H9 (cell line): ENCODE results near the gene AP4S1. TPM values are rescaled to one million over a fixed set of nuclear protein-coding genes. Genes with fewer than 3 reads are reported as not detected.
"Not testable (repeated sequence)": the region's sequence is repeated elsewhere in the genome, so short reads cannot be mapped to it uniquely, and the experiment has no call there.

Source experiments
- DNase-seq: peaks from one replicate; pipeline ENCODE4 v3.0.0-alpha.2; 2017
- H2AFZ ChIP-seq: one replicate; pipeline ENCODE4 v1.6.1; 2013; ENCODE audit warnings: mild to moderate bottlenecking, low read length, control low read depth, moderate library complexity
- H2AK5ac ChIP-seq: 2 replicates; pipeline ENCODE4 v1.6.1; 2013; ENCODE audit warnings: low read length, control low read depth, mixed read lengths; ENCODE audit not compliant: insufficient read length
- H2BK120ac ChIP-seq: one replicate; pipeline ENCODE4 v1.6.1; 2013; ENCODE audit warnings: low read depth, mild to moderate bottlenecking, low read length, control low read depth, inconsistent platforms; ENCODE audit not compliant: poor library complexity, severe bottlenecking
- H2BK12ac ChIP-seq: 2 replicates; pipeline ENCODE4 v1.6.1; 2013; ENCODE audit warnings: low read length, control low read depth, mixed read lengths, low read depth; ENCODE audit not compliant: insufficient read length
- H2BK15ac ChIP-seq: 2 replicates; pipeline ENCODE4 v1.6.1; 2013; ENCODE audit warnings: low read depth, low read length, control low read depth
- H2BK20ac ChIP-seq: one replicate; pipeline ENCODE4 v1.6.1; 2013; ENCODE audit warnings: low read depth, mild to moderate bottlenecking, low read length, control low read depth, inconsistent platforms; ENCODE audit not compliant: poor library complexity, severe bottlenecking
- H2BK5ac ChIP-seq: 2 replicates; pipeline ENCODE4 v1.6.1; 2013; ENCODE audit warnings: low read length, control low read depth, mixed read lengths; ENCODE audit not compliant: insufficient read length
- H3K14ac ChIP-seq: 2 replicates; pipeline ENCODE4 v1.6.1; 2013; ENCODE audit warnings: low read length, control low read depth; ENCODE audit not compliant: insufficient read depth
- H3K18ac ChIP-seq: 2 replicates; pipeline ENCODE4 v1.6.1; 2013; ENCODE audit warnings: low read depth, mild to moderate bottlenecking, mixed read lengths, low read length, control low read depth; ENCODE audit not compliant: insufficient read length
- H3K23ac ChIP-seq: 2 replicates; pipeline ENCODE4 v1.6.1; 2013; ENCODE audit warnings: low read length, control low read depth, mixed read lengths, low read depth; ENCODE audit not compliant: insufficient read length
- H3K23me2 ChIP-seq: 2 replicates; pipeline ENCODE4 v1.6.1; 2013; ENCODE audit warnings: low read depth, mild to moderate bottlenecking, mixed read lengths, low read length, control low read depth; ENCODE audit not compliant: insufficient read length, poor library complexity, severe bottlenecking
- H3K27ac ChIP-seq: 2 replicates; pipeline ENCODE4 v1.5.1; 2013; ENCODE audit warnings: low read length, control low read depth, mixed read lengths, low read depth; ENCODE audit not compliant: insufficient read length
- H3K27me3 ChIP-seq: 2 replicates; pipeline ENCODE4 v1.6.1; 2013; ENCODE audit warnings: low read length, control low read depth, inconsistent platforms; ENCODE audit not compliant: insufficient read depth
- H3K4ac ChIP-seq: 2 replicates; pipeline ENCODE4 v1.6.1; 2013; ENCODE audit warnings: low read depth, mild to moderate bottlenecking, control low read depth, inconsistent platforms, low read length, moderate library complexity
- H3K4me1 ChIP-seq: 2 replicates; pipeline ENCODE4 v1.6.1; 2013; ENCODE audit warnings: low read length, control low read depth, inconsistent platforms; ENCODE audit not compliant: insufficient read depth
- H3K4me2 ChIP-seq: 2 replicates; pipeline ENCODE4 v1.6.1; 2013; ENCODE audit warnings: low read length, control low read depth, mixed read lengths; ENCODE audit not compliant: insufficient read length, insufficient read depth
- H3K56ac ChIP-seq: 2 replicates; pipeline ENCODE4 v1.6.1; 2013; ENCODE audit warnings: low read depth, mild to moderate bottlenecking, mixed read lengths, low read length, control low read depth; ENCODE audit not compliant: insufficient read length
- H3K79me1 ChIP-seq: 2 replicates; pipeline ENCODE4 v1.6.1; 2013; ENCODE audit warnings: low read depth, mild to moderate bottlenecking, moderate library complexity, low read length, control low read depth, inconsistent platforms; ENCODE audit not compliant: insufficient read depth, poor library complexity, severe bottlenecking
- H3K79me2 ChIP-seq: 2 replicates; pipeline ENCODE4 v1.6.1; 2013; ENCODE audit warnings: low read length, control low read depth, inconsistent platforms; ENCODE audit not compliant: insufficient read depth
- H3K9ac ChIP-seq: 2 replicates; pipeline ENCODE4 v1.6.1; 2013; ENCODE audit warnings: low read length, control low read depth, mixed read lengths; ENCODE audit not compliant: insufficient read length; ENCODE audit errors: extremely low read depth
- H3K9me3 ChIP-seq: one replicate; pipeline ENCODE4 v1.6.1; 2013; ENCODE audit warnings: low read depth, low read length, inconsistent platforms; ENCODE audit not compliant: control insufficient read depth
- H3T11ph ChIP-seq: one replicate; pipeline ENCODE4 v1.6.1; 2013; ENCODE audit warnings: mild to moderate bottlenecking, low read length, control low read depth, inconsistent platforms
- H4K20me1 ChIP-seq: one replicate; pipeline ENCODE4 v1.6.1; 2013; ENCODE audit not compliant: control insufficient read depth, insufficient read length, insufficient read depth
- H4K5ac ChIP-seq: 2 replicates; pipeline ENCODE4 v1.6.1; 2013; ENCODE audit warnings: low read depth, mild to moderate bottlenecking, mixed read lengths, low read length, control low read depth; ENCODE audit not compliant: insufficient read length
- H4K8ac ChIP-seq: replicated peaks from 2 replicates; pipeline ENCODE4 v1.6.1; 2013; ENCODE audit warnings: low read length, control low read depth, mixed read lengths, low read depth; ENCODE audit not compliant: insufficient read length
- H4K91ac ChIP-seq: 2 replicates; pipeline ENCODE4 v1.6.1; 2013; ENCODE audit warnings: low read depth, mild to moderate bottlenecking, moderate library complexity, mixed read lengths, low read length, control low read depth; ENCODE audit not compliant: insufficient read length
- H3K27ac Mint-ChIP-seq, 3 experiments: 2 replicates in 2 of 3; 3 replicates in 1 of 3; pipeline ENCODE4 v1.8.0; 2020 to 2021; ENCODE audit warnings: mixed read lengths in 3 of 3, mild to moderate bottlenecking in 1 of 3, moderate library complexity in 1 of 3
- H3K27me3 Mint-ChIP-seq: 2 replicates; pipeline ENCODE4 v1.8.0; 2021; ENCODE audit warnings: low read depth, mild to moderate bottlenecking, moderate library complexity, mixed read lengths
- H3K36me3 Mint-ChIP-seq, 3 experiments: 2 replicates in 2 of 3; 3 replicates in 1 of 3; pipeline ENCODE4 v1.8.0; 2020 to 2021; ENCODE audit warnings: low read depth in 3 of 3, mixed read lengths in 3 of 3; ENCODE audit not compliant: insufficient read depth in 1 of 3
- H3K4me1 Mint-ChIP-seq, 2 experiments: 2 replicates each; pipeline ENCODE4 v1.8.0; 2020; ENCODE audit warnings: mixed read lengths in 2 of 2
- H3K4me3 Mint-ChIP-seq, 2 experiments: 2 replicates in 1 of 2; 3 replicates in 1 of 2; pipeline ENCODE4 v1.8.0; 2020 to 2021; ENCODE audit warnings: mild to moderate bottlenecking in 2 of 2, mixed read lengths in 2 of 2, moderate library complexity in 1 of 2
- H3K9me3 Mint-ChIP-seq, 2 experiments: 2 replicates in 1 of 2; 3 replicates in 1 of 2; pipeline ENCODE4 v1.8.0; 2020; ENCODE audit warnings: mild to moderate bottlenecking in 2 of 2, mixed read lengths in 2 of 2, moderate library complexity in 1 of 2
- WGBS: extraction: QIAGEN DNeasy Blood & Tissue Kit; methylation state at CpG from one replicate; pipeline ENCODE4 v1.1.7; 2013; ENCODE audit warnings: missing lambda C conversion rate, low lambda C conversion rate, mixed read lengths; ENCODE audit not compliant: insufficient read length; ENCODE audit errors: extremely low coverage; 5-methylcytosine and 5-hydroxymethylcytosine counted together
- total RNA-seq: library from RNA; stranded (reverse); gene quantifications from 2 replicates; pipeline ENCODE4 v1.2.1, GENCODE V29; 2021

The AP4S1 gene
- total RNA-seq, 1 experiment from 2014 or later: 13.7 TPM

GRCh38 chr14:31095817-31096216, 70.4 kb downstream of the AP4S1 start:
- DNase-seq, H3K4me1 Mint-ChIP-seq, H4K5ac ChIP-seq, H3K27me3 ChIP-seq, H3K79me1 ChIP-seq, H3T11ph ChIP-seq, H3K9me3 Mint-ChIP-seq, H2BK20ac ChIP-seq, H4K8ac ChIP-seq, H2BK5ac ChIP-seq, H3K18ac ChIP-seq, H3K4ac ChIP-seq, H2BK15ac ChIP-seq, H4K91ac ChIP-seq, H3K27ac Mint-ChIP-seq, H4K20me1 ChIP-seq, H3K9me3 ChIP-seq, H3K56ac ChIP-seq, H3K9ac ChIP-seq, H2BK120ac ChIP-seq, H3K4me1 ChIP-seq, H3K23me2 ChIP-seq, H3K27ac ChIP-seq, H3K4me2 ChIP-seq, H2AFZ ChIP-seq, H3K23ac ChIP-seq, H3K14ac ChIP-seq, H3K4me3 Mint-ChIP-seq, H3K27me3 Mint-ChIP-seq, H2BK12ac ChIP-seq, H2AK5ac ChIP-seq, H3K79me2 ChIP-seq: not testable (repeated sequence)
- no CpG with 5 or more reads among the region's 8 CpGs for WGBS
- peaks cover 7 to 30% (median 23%) of the 10 kb centered on the region in 3 experiments; a peak in 6 of 7 replicates for H3K36me3 Mint-ChIP-seq
